GM19438 (cell line): Measurements from ENCODE around the gene CTR9.
"Not testable (repeated sequence)": the region's sequence is repeated elsewhere in the genome, so short reads cannot be mapped to it uniquely, and the experiment has no call there.

ENCODE experiments used
- ATAC-seq: cut with Tn5 transposase; IDR thresholded peaks from one replicate; pipeline ENCODE4 v1.9.1; 2021; ENCODE audit warnings: low read depth; ENCODE audit not compliant: unreplicated experiment

The CTR9 gene

DNA sequence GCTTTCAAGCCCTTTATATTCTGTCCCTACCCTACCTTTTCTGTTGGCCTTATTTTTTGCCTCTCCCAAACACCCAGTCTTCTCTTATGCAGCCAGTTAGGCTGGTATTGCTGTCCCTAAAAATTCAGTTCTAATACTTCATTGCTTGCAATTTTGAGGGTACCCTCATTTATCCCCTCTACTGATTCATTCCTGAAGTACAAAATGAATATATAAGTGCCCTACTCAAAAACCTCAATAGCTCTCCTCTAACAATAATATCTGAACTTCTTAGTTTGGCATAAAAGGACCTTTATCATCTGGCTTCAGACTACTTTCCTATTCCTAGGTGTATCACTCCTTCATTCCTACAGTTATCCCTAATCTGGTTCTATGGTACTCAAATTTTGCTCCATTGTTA lies 62.9 kb downstream of the CTR9 start:
- ATAC-seq: no peak

DNA sequence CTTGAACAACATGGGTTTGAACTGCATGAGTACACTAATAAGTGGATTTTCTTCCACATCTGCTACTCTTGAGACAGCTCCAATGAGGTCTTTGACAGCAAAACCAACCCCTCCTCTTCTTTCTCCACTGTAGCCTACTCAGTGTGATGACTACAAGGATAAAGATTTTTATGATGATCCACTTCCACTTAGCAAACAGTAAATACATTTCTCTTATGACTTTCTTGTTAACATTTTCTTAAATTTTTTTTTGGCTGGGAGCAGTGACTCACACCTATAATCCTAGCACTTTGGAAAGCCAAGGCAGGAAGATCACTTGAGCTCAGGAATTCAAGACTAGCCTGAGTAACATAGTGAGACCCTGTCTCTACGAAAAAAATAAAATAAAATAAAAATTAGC lies 67.5 kb downstream of the CTR9 start:
- ATAC-seq: no peak

DNA sequence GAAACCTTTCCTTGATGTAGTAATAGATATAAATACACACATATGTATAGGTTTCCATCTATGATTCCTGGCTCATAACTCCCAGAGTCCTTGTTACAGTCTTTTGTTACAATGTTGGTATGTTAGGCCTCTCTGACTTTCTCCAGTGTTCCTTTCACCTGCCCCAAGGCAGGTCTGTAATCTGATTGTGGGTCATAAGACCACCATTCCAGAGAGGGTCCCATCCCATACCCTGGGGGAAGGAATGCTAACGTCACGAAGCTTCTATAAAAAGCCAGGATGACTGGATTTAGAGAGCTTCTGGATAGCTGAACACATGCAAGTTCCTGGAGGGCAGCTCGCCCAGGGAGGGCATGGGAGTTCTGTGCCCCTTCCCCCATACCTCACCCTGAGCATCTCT lies 71.4 kb downstream of the CTR9 start:
- ATAC-seq: not testable (repeated sequence)

GRCh38 chr11:10823152-10823579 lies 72.1 kb downstream of the CTR9 start:
- ATAC-seq: no peak

DNA sequence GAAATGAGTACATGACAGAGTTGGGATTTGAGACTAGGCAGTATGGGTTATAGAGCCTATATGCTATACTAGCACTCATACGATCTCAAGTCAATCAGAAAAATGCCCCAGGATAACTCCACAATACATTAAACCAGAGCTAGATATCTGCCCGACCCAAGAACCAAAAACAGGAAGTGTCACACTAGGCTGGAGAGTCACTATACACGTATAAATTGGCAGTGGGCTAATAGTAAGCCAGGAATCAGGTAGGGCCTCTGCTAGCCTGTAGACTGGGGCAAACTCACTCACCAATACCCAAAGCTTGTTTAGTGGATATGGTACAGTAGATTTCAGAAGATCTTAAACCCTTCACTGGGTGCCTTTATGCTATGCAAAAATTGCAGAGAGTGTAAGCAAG lies 73.8 kb downstream of the CTR9 start:
- no peak for ATAC-seq

GRCh38 chr11:10828402-10828801 lies 77.4 kb downstream of the CTR9 start:
- no peak for ATAC-seq

GRCh38 chr11:10829139-10829538 lies 78.1 kb downstream of the CTR9 start:
- ATAC-seq: no peak
